Keratinocyte (primary cell): ENCODE measurements around the gene USP10. TPM values are rescaled to one million over a fixed set of nuclear protein-coding genes. Genes with fewer than 3 reads are reported as not detected.

Experiments
- DNase-seq: peaks from one replicate; pipeline ENCODE4 v3.0.0-alpha.2; 2011; ENCODE audit warnings: low read depth, missing footprints, low spot score
- FAIRE-seq: peaks from 2 replicates; lab custom pipeline; 2011; peaks lifted over from hg19 to GRCh38; lab: Jason Lieb, UNC
- H2AFZ ChIP-seq: 2 replicates; pipeline ENCODE4 v1.6.0; 2012; ENCODE audit warnings: low read length, control low read depth, inconsistent platforms; ENCODE audit not compliant: control insufficient read depth
- H3K27ac ChIP-seq: 2 replicates; pipeline ENCODE4 v1.5.1; 2011; ENCODE audit warnings: low read length; ENCODE audit not compliant: control insufficient read depth, insufficient read depth
- H3K27me3 ChIP-seq: 3 replicates; pipeline ENCODE4 v1.6.0; 2011; ENCODE audit warnings: low read length; ENCODE audit not compliant: control insufficient read depth, insufficient read depth; ENCODE audit errors: extremely low read depth
- H3K36me3 ChIP-seq, 2 experiments: 2 replicates in 1 of 2; 3 replicates in 1 of 2; pipeline ENCODE4 v1.5.1; 2011; ENCODE audit warnings: low read length in 2 of 2, mild to moderate bottlenecking in 1 of 2; ENCODE audit not compliant: control insufficient read depth in 2 of 2, insufficient read depth in 2 of 2; ENCODE audit errors: extremely low read depth in 1 of 2
- H3K4me1 ChIP-seq: 3 replicates; pipeline ENCODE4 v1.5.1; 2011; ENCODE audit warnings: low read length; ENCODE audit not compliant: control insufficient read depth, insufficient read depth; ENCODE audit errors: extremely low read depth
- H3K4me2 ChIP-seq: 3 replicates; pipeline ENCODE4 v1.6.0; 2011; ENCODE audit warnings: low read depth, low read length; ENCODE audit not compliant: control insufficient read depth, insufficient read depth; ENCODE audit errors: extremely low read depth
- H3K4me3 ChIP-seq, 3 experiments: fragments of 200-600 bp in 1 of 3; sonication (generic) in 1 of 3; 2 replicates in 2 of 3; 3 replicates in 1 of 3; pipeline ENCODE4 v1.5.1; 2011 to 2016; ENCODE audit warnings: low read length in 3 of 3, mild to moderate bottlenecking in 3 of 3, control low read depth in 2 of 3, inconsistent platforms in 1 of 3, low read depth in 1 of 3, mixed read lengths in 1 of 3, mixed run types in 1 of 3, moderate library complexity in 1 of 3; ENCODE audit not compliant: control insufficient read depth in 2 of 3, insufficient read depth in 2 of 3; ENCODE audit errors: extremely low read depth in 1 of 3
- H3K79me2 ChIP-seq: 2 replicates; pipeline ENCODE4 v1.6.0; 2012; ENCODE audit warnings: low read length; ENCODE audit not compliant: control insufficient read depth, insufficient read depth
- H3K9ac ChIP-seq: 3 replicates; pipeline ENCODE4 v1.6.0; 2011; ENCODE audit warnings: low read length; ENCODE audit not compliant: control insufficient read depth, insufficient read depth; ENCODE audit errors: extremely low read depth
- H3K9me1 ChIP-seq: 3 replicates; pipeline ENCODE4 v1.6.0; 2011; ENCODE audit warnings: low read length; ENCODE audit not compliant: control insufficient read depth, insufficient read depth; ENCODE audit errors: extremely low read depth
- H3K9me3 ChIP-seq: 2 replicates; pipeline ENCODE4 v1.5.1; 2012; ENCODE audit warnings: low read depth, low read length; ENCODE audit not compliant: control insufficient read depth
- H4K20me1 ChIP-seq: 3 replicates; pipeline ENCODE4 v1.6.0; 2011; ENCODE audit warnings: low read length; ENCODE audit not compliant: control insufficient read depth, insufficient read depth; ENCODE audit errors: extremely low read depth
- EZH2 ChIP-seq: IDR thresholded peaks from one replicate; pipeline ENCODE4 v1.6.1; 2012; ENCODE audit warnings: inconsistent platforms, mild to moderate bottlenecking, low read length, moderate library complexity
- dilution Hi-C: fragments of 300-500 bp; cut with MboI; formaldehyde crosslinking; loops from one replicate; pipeline ENCODE4 v1.7.0; 2020; ENCODE audit warnings: low sequenced_read_pairs; ENCODE audit not compliant: extremely low pct_ligation_motif_present
- polyA plus RNA-seq, 5 experiments: library from polyadenylated mRNA; depleted of rRNA in 3 of 5; stranded (reverse) in 3 of 5; stranded (forward) in 1 of 5; unstranded in 1 of 5; fragments of >200 nt; gene quantifications; 1 replicate in 1 of 5; 2 replicates in 3 of 5; 3 replicates in 1 of 5; pipeline versions ENCODE4 v1.2.1 to v1.2.3, GENCODE V29; 2011 to 2012; ENCODE audit warnings: missing spikeins in 2 of 5, low read depth in 1 of 5, low replicate concordance in 1 of 5
- TF ChIP-seq, protein P1 (sequence below), 3 experiments: IDR thresholded peaks in 1 of 3; conservative IDR thresholded peaks in 1 of 3; optimal IDR thresholded peaks in 1 of 3; 2 replicates in 2 of 3; 3 replicates in 1 of 3; pipeline versions ENCODE3 to v1.5.1; 2011; ENCODE audit warnings: low read length in 3 of 3, mild to moderate bottlenecking in 3 of 3, moderate library complexity in 2 of 3, control low read depth in 1 of 3, inconsistent platforms in 1 of 3; ENCODE audit not compliant: insufficient read depth in 2 of 3; ENCODE audit errors: extremely low read depth in 1 of 3

Gene USP10
- polyA plus RNA-seq, 1 donor (not counting 4 experiments of a cell fraction or from before 2014, with no cell fraction given), result 92.0 TPM

DNA sequence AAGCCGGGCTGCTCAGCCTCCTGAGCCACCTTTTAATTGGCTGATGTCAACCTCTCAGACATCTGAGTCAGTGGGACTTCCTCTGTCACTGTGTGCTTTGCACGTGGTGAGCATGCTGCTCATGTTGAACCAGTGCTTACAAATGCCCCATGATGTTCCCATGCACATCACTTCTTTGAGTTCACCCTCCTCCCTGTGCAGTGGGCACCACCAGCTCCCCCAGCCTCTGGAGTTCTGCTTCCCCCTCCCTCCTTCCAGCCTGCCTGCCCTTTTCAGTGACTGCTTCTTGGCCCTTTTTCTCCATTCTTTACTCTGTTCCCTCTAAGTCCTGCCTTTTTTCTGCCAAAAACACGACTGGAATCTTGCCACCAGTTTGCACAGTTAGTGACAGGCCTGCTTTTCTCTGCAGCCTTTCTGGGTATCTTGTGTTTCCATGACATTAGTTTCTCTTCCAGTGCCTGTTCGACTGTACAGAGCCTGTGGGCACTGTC lies 41.6 kb downstream of the USP10 start:
- no peak for TF ChIP-seq EZH2
- TF ChIP-seq, protein P1, sequence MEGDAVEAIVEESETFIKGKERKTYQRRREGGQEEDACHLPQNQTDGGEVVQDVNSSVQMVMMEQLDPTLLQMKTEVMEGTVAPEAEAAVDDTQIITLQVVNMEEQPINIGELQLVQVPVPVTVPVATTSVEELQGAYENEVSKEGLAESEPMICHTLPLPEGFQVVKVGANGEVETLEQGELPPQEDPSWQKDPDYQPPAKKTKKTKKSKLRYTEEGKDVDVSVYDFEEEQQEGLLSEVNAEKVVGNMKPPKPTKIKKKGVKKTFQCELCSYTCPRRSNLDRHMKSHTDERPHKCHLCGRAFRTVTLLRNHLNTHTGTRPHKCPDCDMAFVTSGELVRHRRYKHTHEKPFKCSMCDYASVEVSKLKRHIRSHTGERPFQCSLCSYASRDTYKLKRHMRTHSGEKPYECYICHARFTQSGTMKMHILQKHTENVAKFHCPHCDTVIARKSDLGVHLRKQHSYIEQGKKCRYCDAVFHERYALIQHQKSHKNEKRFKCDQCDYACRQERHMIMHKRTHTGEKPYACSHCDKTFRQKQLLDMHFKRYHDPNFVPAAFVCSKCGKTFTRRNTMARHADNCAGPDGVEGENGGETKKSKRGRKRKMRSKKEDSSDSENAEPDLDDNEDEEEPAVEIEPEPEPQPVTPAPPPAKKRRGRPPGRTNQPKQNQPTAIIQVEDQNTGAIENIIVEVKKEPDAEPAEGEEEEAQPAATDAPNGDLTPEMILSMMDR (optimal IDR thresholded peaks at IDR 0.05 in 1 of 3, IDR thresholded peaks at IDR 0.05 in 1 of 3, conservative IDR thresholded peaks at IDR 0.05 in 1 of 3; ENCODE audit: extremely low read depth in 1 of 3, insufficient read depth in 2 of 3, low read length in 3 of 3), result no peak
- no peaks in the 10 kb centered on the region for H3K9me3 ChIP-seq
- H3K27ac ChIP-seq, result no peak overlapping the region
- no peak overlapping the region for H2AFZ ChIP-seq
- peaks cover 23 to 26% of the 10 kb centered on the region in 2 experiments for H3K36me3 ChIP-seq
- no peak for FAIRE-seq
- H3K4me2 ChIP-seq, result no peak overlapping the region
- H3K9me1 ChIP-seq, result no peaks in the 10 kb centered on the region
- H3K4me3 ChIP-seq, result no peak overlapping the region
- no peaks in the 10 kb centered on the region for H3K27me3 ChIP-seq
- H3K4me1 ChIP-seq, result peaks cover 25% of the 10 kb centered on the region
- H3K79me2 ChIP-seq, result peaks cover 87% of the 10 kb centered on the region
- peaks cover 19% of the 10 kb centered on the region for H4K20me1 ChIP-seq
- DNase-seq, result no peak
- dilution Hi-C loops, result no loop called here
- no peak overlapping the region for H3K9ac ChIP-seq

DNA sequence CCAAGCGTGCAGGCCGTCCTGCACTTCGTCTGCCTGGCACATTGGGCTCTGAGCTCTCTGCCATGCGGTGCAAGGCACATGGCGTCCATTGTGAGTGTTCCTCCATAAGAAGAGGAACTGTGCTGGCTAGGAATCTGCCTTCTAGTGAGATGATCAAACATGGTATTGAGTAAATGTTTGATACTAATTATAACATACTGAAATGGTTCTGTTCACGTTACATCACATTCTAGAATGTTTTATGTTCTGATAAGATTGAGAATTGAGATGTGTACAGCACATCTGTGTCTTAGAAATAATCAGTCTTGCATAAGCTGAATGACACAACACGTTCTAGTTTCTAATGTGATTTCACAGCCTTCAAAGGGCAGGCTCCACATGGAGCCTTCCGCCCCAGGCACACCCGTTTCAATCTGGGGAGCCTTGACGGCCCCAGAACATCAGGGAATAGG lies 42.9 kb downstream of the USP10 start:
- peaks cover 19% of the 10 kb centered on the region for H3K4me1 ChIP-seq

More for the DNA sequence above, 42.9 kb downstream of the USP10 start:
- peaks cover 86% of the 10 kb centered on the region for H3K79me2 ChIP-seq
- H3K4me3 ChIP-seq, result no peak overlapping the region
- no peak overlapping the region for H3K9ac ChIP-seq
- dilution Hi-C loops, result no loop called here
- FAIRE-seq, result no peak
- H3K27ac ChIP-seq, result no peak overlapping the region
- no peaks in the 10 kb centered on the region for H3K9me3 ChIP-seq
- H3K4me2 ChIP-seq, result no peak overlapping the region
- no peaks in the 10 kb centered on the region for H3K27me3 ChIP-seq
- H2AFZ ChIP-seq, result no peak overlapping the region
- H4K20me1 ChIP-seq, result peaks cover 11% of the 10 kb centered on the region
- TF ChIP-seq, protein P1 (optimal IDR thresholded peaks at IDR 0.05 in 1 of 3, IDR thresholded peaks at IDR 0.05 in 1 of 3, conservative IDR thresholded peaks at IDR 0.05 in 1 of 3; ENCODE audit: extremely low read depth in 1 of 3, insufficient read depth in 2 of 3, low read length in 3 of 3), result no peak
- TF ChIP-seq EZH2, result no peak
- H3K36me3 ChIP-seq, result peaks cover 20 to 30% of the 10 kb centered on the region in 2 experiments
- no peaks in the 10 kb centered on the region for H3K9me1 ChIP-seq
- DNase-seq, result no peak
